ENCODE results near the gene ADGRV1.
"Not testable (repeated sequence)": the region's sequence is repeated elsewhere in the genome, so short reads cannot be mapped to it uniquely, and the experiment has no call there.

Gene ADGRV1

GRCh38 chr5:90747175-90747574, 188.6 kb downstream of the ADGRV1 start:
- H3K9me3 ChIP-seq (ENCODE audit: control insufficient read depth in 1 of 2, low read length in 2 of 2): no peaks in the 10 kb centered on the region
- H3K4me3 ChIP-seq (ENCODE audit: low read depth in 1 of 2, low read length in 2 of 2): no peak overlapping the region
- H3K27ac ChIP-seq (ENCODE audit: low read length): no peak overlapping the region
- no peaks in the 10 kb centered on the region for H3K36me3 ChIP-seq (ENCODE audit: control insufficient read depth in 1 of 2, insufficient read depth in 2 of 2, low read length in 2 of 2)
- no peaks in the 10 kb centered on the region for H3K4me1 ChIP-seq (ENCODE audit: control insufficient read depth in 1 of 2, insufficient read depth in 2 of 2, low read length in 2 of 2)
- H3K27me3 ChIP-seq (ENCODE audit: low read depth, low read length): no peaks in the 10 kb centered on the region

GRCh38 chr5:90747693-90748092, 189.1 kb downstream of the ADGRV1 start:
- no peaks in the 10 kb centered on the region for H3K4me1 ChIP-seq (ENCODE audit: control insufficient read depth in 1 of 2, insufficient read depth in 2 of 2, low read length in 2 of 2)
- H3K27ac ChIP-seq (ENCODE audit: low read length): no peak overlapping the region
- H3K4me3 ChIP-seq (ENCODE audit: low read depth in 1 of 2, low read length in 2 of 2): no peak overlapping the region
- H3K27me3 ChIP-seq (ENCODE audit: low read depth, low read length): no peaks in the 10 kb centered on the region
- no peaks in the 10 kb centered on the region for H3K9me3 ChIP-seq (ENCODE audit: control insufficient read depth in 1 of 2, low read length in 2 of 2)
- H3K36me3 ChIP-seq (ENCODE audit: control insufficient read depth in 1 of 2, insufficient read depth in 2 of 2, low read length in 2 of 2): no peaks in the 10 kb centered on the region

GRCh38 chr5:90759119-90759518, 200.5 kb downstream of the ADGRV1 start:
- Histone ChIP-seq H3K9me3 (ENCODE audit: control insufficient read depth in 1 of 2, low read length in 2 of 2) (no peaks in the 10 kb centered on the region), H3K27ac (ENCODE audit: low read length) (no peak overlapping the region), H3K27me3 (ENCODE audit: low read depth, low read length) (no peaks in the 10 kb centered on the region), H3K4me3 (ENCODE audit: low read depth in 1 of 2, low read length in 2 of 2) (no peak overlapping the region), H3K4me1 (ENCODE audit: control insufficient read depth in 1 of 2, insufficient read depth in 2 of 2, low read length in 2 of 2) (no peaks in the 10 kb centered on the region), H3K36me3 (ENCODE audit: control insufficient read depth in 1 of 2, insufficient read depth in 2 of 2, low read length in 2 of 2) (no peaks in the 10 kb centered on the region)

GRCh38 chr5:90767710-90768109, 209.1 kb downstream of the ADGRV1 start:
- no peaks in the 10 kb centered on the region for H3K4me1 ChIP-seq (ENCODE audit: control insufficient read depth in 1 of 2, insufficient read depth in 2 of 2, low read length in 2 of 2)
- no peak overlapping the region for H3K27ac ChIP-seq (ENCODE audit: low read length)
- H3K9me3 ChIP-seq (ENCODE audit: control insufficient read depth in 1 of 2, low read length in 2 of 2): no peaks in the 10 kb centered on the region
- no peaks in the 10 kb centered on the region for H3K36me3 ChIP-seq (ENCODE audit: control insufficient read depth in 1 of 2, insufficient read depth in 2 of 2, low read length in 2 of 2)
- no peaks in the 10 kb centered on the region for H3K27me3 ChIP-seq (ENCODE audit: low read depth, low read length)
- H3K4me3 ChIP-seq (ENCODE audit: low read depth in 1 of 2, low read length in 2 of 2): no peak overlapping the region

- not testable (repeated sequence) for H3K36me3 ChIP-seq (ENCODE audit: control insufficient read depth in 1 of 2, insufficient read depth in 2 of 2, low read length in 2 of 2); H3K27me3 ChIP-seq (ENCODE audit: low read depth, low read length); H3K4me1 ChIP-seq (ENCODE audit: control insufficient read depth in 1 of 2, insufficient read depth in 2 of 2, low read length in 2 of 2); H3K27ac ChIP-seq (ENCODE audit: low read length); H3K9me3 ChIP-seq (ENCODE audit: control insufficient read depth in 1 of 2, low read length in 2 of 2); H3K4me3 ChIP-seq (ENCODE audit: low read depth in 1 of 2, low read length in 2 of 2)
Observed at GRCh38 chr5:90770006-90770541, 211.5 kb downstream of the ADGRV1 start.

- H3K27me3 ChIP-seq (ENCODE audit: low read depth, low read length): no peaks in the 10 kb centered on the region
- H3K9me3 ChIP-seq (ENCODE audit: control insufficient read depth in 1 of 2, low read length in 2 of 2): no peaks in the 10 kb centered on the region
- no peaks in the 10 kb centered on the region for H3K4me1 ChIP-seq (ENCODE audit: control insufficient read depth in 1 of 2, insufficient read depth in 2 of 2, low read length in 2 of 2)
- no peaks in the 10 kb centered on the region for H3K36me3 ChIP-seq (ENCODE audit: control insufficient read depth in 1 of 2, insufficient read depth in 2 of 2, low read length in 2 of 2)
- no peak overlapping the region for H3K4me3 ChIP-seq (ENCODE audit: low read depth in 1 of 2, low read length in 2 of 2)
- H3K27ac ChIP-seq (ENCODE audit: low read length): no peak overlapping the region
Observed at GRCh38 chr5:90777959-90778358, 219.4 kb downstream of the ADGRV1 start.

GRCh38 chr5:90783460-90784333, 225.1 kb downstream of the ADGRV1 start:
- H3K27me3 ChIP-seq (ENCODE audit: low read depth, low read length): no peaks in the 10 kb centered on the region
- H3K36me3 ChIP-seq (ENCODE audit: control insufficient read depth in 1 of 2, insufficient read depth in 2 of 2, low read length in 2 of 2): no peaks in the 10 kb centered on the region
- H3K4me1 ChIP-seq (ENCODE audit: control insufficient read depth in 1 of 2, insufficient read depth in 2 of 2, low read length in 2 of 2): no peaks in the 10 kb centered on the region
- H3K27ac ChIP-seq (ENCODE audit: low read length): no peak overlapping the region
- H3K9me3 ChIP-seq (ENCODE audit: control insufficient read depth in 1 of 2, low read length in 2 of 2): no peaks in the 10 kb centered on the region
- no peak overlapping the region for H3K4me3 ChIP-seq (ENCODE audit: low read depth in 1 of 2, low read length in 2 of 2)

- Histone ChIP-seq H3K27me3 (ENCODE audit: low read depth, low read length) (no peaks in the 10 kb centered on the region), H3K4me3 (ENCODE audit: low read depth in 1 of 2, low read length in 2 of 2) (no peak overlapping the region), H3K36me3 (ENCODE audit: control insufficient read depth in 1 of 2, insufficient read depth in 2 of 2, low read length in 2 of 2) (no peaks in the 10 kb centered on the region), H3K4me1 (ENCODE audit: control insufficient read depth in 1 of 2, insufficient read depth in 2 of 2, low read length in 2 of 2) (no peaks in the 10 kb centered on the region), H3K27ac (ENCODE audit: low read length) (no peak overlapping the region), H3K9me3 (ENCODE audit: control insufficient read depth in 1 of 2, low read length in 2 of 2) (no peaks in the 10 kb centered on the region)
Observed at GRCh38 chr5:90786756-90787155, 228.2 kb downstream of the ADGRV1 start.

- Histone ChIP-seq H3K9me3 (ENCODE audit: control insufficient read depth in 1 of 2, low read length in 2 of 2) (peaks cover 0 to 7% of the 10 kb centered on the region in 2 donors), H3K36me3 (ENCODE audit: control insufficient read depth in 1 of 2, insufficient read depth in 2 of 2, low read length in 2 of 2) (no peaks in the 10 kb centered on the region), H3K27me3 (ENCODE audit: low read depth, low read length) (no peaks in the 10 kb centered on the region), H3K4me3 (ENCODE audit: low read depth in 1 of 2, low read length in 2 of 2) (no peak overlapping the region), H3K4me1 (ENCODE audit: control insufficient read depth in 1 of 2, insufficient read depth in 2 of 2, low read length in 2 of 2) (no peaks in the 10 kb centered on the region), H3K27ac (ENCODE audit: low read length) (no peak overlapping the region)
Observed at GRCh38 chr5:90792725-90793124, 234.1 kb downstream of the ADGRV1 start.

- Histone ChIP-seq H3K27ac (ENCODE audit: low read length) (no peak overlapping the region), H3K36me3 (ENCODE audit: control insufficient read depth in 1 of 2, insufficient read depth in 2 of 2, low read length in 2 of 2) (no peaks in the 10 kb centered on the region), H3K4me3 (ENCODE audit: low read depth in 1 of 2, low read length in 2 of 2) (no peak overlapping the region), H3K9me3 (ENCODE audit: control insufficient read depth in 1 of 2, low read length in 2 of 2) (peaks cover 0 to 7% of the 10 kb centered on the region in 2 donors), H3K27me3 (ENCODE audit: low read depth, low read length) (no peaks in the 10 kb centered on the region), H3K4me1 (ENCODE audit: control insufficient read depth in 1 of 2, insufficient read depth in 2 of 2, low read length in 2 of 2) (no peaks in the 10 kb centered on the region)
Observed at GRCh38 chr5:90793183-90793582, 234.6 kb downstream of the ADGRV1 start.

- H3K27me3 ChIP-seq (ENCODE audit: low read depth, low read length); H3K4me3 ChIP-seq (ENCODE audit: low read depth in 1 of 2, low read length in 2 of 2); H3K27ac ChIP-seq (ENCODE audit: low read length); H3K4me1 ChIP-seq (ENCODE audit: control insufficient read depth in 1 of 2, insufficient read depth in 2 of 2, low read length in 2 of 2); H3K36me3 ChIP-seq (ENCODE audit: control insufficient read depth in 1 of 2, insufficient read depth in 2 of 2, low read length in 2 of 2); H3K9me3 ChIP-seq (ENCODE audit: control insufficient read depth in 1 of 2, low read length in 2 of 2): not testable (repeated sequence)
Observed at GRCh38 chr5:90796919-90797318, 238.3 kb downstream of the ADGRV1 start.

GRCh38 chr5:90800082-90800481, 241.5 kb downstream of the ADGRV1 start:
- not testable (repeated sequence) for H3K27ac ChIP-seq (ENCODE audit: low read length); H3K27me3 ChIP-seq (ENCODE audit: low read depth, low read length); H3K9me3 ChIP-seq (ENCODE audit: control insufficient read depth in 1 of 2, low read length in 2 of 2); H3K36me3 ChIP-seq (ENCODE audit: control insufficient read depth in 1 of 2, insufficient read depth in 2 of 2, low read length in 2 of 2); H3K4me3 ChIP-seq (ENCODE audit: low read depth in 1 of 2, low read length in 2 of 2); H3K4me1 ChIP-seq (ENCODE audit: control insufficient read depth in 1 of 2, insufficient read depth in 2 of 2, low read length in 2 of 2)
